Mesangial cell (primary cell): Measurements from ENCODE around the gene CRNKL1. TPM values are rescaled to one million over a fixed set of nuclear protein-coding genes. Genes with fewer than 3 reads are reported as not detected.

Source experiments
- total RNA-seq: library from RNA; depleted of rRNA; stranded (reverse); fragments of >200 nt; gene quantifications from 2 replicates; pipeline ENCODE4 v1.2.3, GENCODE V29; 2015

The CRNKL1 gene
- total RNA-seq = 9.0 and 9.4 TPM in 2 replicates

DNA sequence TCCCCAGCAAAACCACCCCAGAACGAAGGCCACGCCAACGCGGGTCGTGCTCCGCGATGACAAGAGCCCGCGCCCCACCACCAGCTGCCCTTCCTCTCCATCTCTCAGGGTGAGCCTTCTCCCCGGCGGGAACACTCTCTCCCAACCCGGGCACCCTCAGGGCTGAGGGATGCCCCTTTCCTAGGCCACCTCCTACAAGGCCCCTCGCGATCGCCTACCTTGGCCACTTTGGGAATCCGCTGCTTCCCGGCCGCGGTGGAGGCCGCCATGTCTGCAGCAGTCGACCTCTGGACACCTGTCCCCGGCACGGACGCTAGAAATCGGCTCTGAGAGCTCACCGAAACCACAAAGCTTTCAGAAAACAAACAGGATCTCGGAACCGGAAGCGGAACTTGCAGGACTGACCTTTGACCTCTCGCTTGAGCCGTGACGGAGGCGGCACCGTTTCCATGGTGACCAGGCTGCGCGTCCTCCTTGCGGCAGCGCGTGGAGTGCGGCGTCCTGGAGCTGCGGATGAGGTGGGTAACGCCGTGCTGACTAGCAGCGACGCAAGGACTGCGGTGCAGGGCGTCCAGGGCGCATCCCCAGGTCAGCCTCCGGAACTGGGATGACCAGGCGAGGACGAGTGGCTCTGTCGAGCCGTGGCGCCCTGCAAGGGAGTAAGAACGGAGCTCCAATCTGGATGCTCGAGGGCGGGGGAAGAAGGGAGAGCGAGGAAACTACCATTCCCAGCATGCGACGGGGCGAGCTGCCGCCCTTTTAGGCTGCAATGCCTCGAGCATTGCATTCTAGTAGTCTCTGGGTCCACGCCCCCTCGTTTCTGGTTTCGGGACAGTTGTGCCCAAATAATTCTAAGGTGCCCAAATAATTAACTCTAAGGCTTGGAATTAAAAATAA, at the start of gene CRNKL1, which contains the start of gene CFAP61:
Gene CRNKL1, minus strand, starts transcription at position 393 of the 897 bp plus-strand sequence. Its CDS starts 124 bp downstream, at position 269.
Gene CFAP61, plus strand, starts transcription at position 459 of the 897 bp plus-strand sequence. CDS start 4,122 bp downstream, outside the sequence.

DNA sequence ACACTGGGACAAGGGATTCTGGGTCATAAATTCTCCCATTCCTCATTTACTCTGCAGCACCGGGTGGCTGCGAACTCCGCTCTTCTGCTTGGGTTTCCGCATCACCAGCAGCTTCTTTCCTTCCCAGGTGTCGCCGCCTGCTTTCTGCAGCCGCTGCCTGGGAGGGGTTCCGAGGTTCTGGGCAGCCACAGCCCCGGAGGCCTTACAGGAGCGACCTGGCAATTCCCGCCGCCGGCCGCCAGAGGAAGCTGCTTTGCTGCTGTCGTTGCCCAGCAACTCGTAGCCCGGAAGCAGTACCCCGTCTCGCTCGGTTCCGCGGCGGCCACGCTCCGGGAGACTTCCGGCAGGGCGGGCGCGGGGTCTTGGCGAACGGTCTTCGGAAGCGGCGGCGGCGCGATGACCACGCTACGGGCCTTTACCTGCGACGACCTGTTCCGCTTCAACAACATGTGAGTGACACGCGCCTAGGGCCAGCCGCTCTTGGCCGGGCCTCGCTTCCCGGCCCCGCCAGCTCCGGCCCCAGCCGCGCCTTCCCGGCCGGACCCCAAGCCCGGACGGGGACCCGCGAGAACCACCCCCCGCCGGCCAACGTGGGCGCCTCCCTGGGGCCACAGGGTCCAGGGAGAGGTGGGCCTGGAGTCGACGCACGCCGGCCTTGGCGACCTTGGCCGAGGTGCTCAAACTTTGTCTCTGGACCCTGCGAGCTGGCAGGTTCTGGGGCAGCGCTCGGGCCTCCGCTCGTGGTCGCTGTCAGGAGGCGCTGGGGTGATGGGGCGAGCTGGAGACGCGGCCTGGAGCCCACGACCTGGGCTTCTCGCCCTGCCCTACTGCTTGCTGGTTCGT, 35.0 kb downstream of the CRNKL1 start, which contains the start of gene NAA20:
Gene NAA20, plus strand, starts transcription at position 362 of the 843 bp plus-strand sequence. Its CDS starts 35 bp downstream, at position 397.

Other genes starting within 250 kb of the CRNKL1 start
- 36.3 and 37.6 TPM in 2 replicates for gene NAA20, start 35.1 kb downstream of the CRNKL1 start, total RNA-seq
- 0.25 TPM in 1 of 2 replicates, not detected in the other for gene CFAP61, start 66 bp upstream of the CRNKL1 start, total RNA-seq